HEK293T (cell line): ENCODE measurements around the gene MS4A10.

Experiments
- BHLHE40 ChIP-seq: fragments of 450-650 bp; IDR thresholded peaks from 2 replicates; pipeline ENCODE4 v1.6.1; 2016; ENCODE audit warnings: mild to moderate bottlenecking, moderate library complexity, borderline replicate concordance
- ELF4 ChIP-seq: fragments of 450-650 bp; IDR thresholded peaks from 2 replicates; pipeline ENCODE4 v1.6.1; 2017; ENCODE audit warnings: antibody characterized with exemption
- FOXM1 ChIP-seq: fragments of 450-650 bp; IDR thresholded peaks from 2 replicates; pipeline ENCODE4 v1.6.1; 2017; ENCODE audit warnings: mild to moderate bottlenecking, borderline replicate concordance
- LEF1 ChIP-seq: fragments of 450-650 bp; IDR thresholded peaks from 2 replicates; pipeline ENCODE4 v1.6.1; 2017; ENCODE audit warnings: mild to moderate bottlenecking, borderline replicate concordance
- SP1 ChIP-seq: fragments of 450-650 bp; IDR thresholded peaks from 2 replicates; pipeline ENCODE4 v1.6.1; 2017
- TARDBP ChIP-seq: fragments of 450-650 bp; IDR thresholded peaks from 2 replicates; pipeline ENCODE4 v1.6.1; 2016
- TF ChIP-seq, protein P1 (sequence below): fragments of 450-650 bp; IDR thresholded peaks from 2 replicates; pipeline ENCODE4 v1.6.1; 2016

DNA sequence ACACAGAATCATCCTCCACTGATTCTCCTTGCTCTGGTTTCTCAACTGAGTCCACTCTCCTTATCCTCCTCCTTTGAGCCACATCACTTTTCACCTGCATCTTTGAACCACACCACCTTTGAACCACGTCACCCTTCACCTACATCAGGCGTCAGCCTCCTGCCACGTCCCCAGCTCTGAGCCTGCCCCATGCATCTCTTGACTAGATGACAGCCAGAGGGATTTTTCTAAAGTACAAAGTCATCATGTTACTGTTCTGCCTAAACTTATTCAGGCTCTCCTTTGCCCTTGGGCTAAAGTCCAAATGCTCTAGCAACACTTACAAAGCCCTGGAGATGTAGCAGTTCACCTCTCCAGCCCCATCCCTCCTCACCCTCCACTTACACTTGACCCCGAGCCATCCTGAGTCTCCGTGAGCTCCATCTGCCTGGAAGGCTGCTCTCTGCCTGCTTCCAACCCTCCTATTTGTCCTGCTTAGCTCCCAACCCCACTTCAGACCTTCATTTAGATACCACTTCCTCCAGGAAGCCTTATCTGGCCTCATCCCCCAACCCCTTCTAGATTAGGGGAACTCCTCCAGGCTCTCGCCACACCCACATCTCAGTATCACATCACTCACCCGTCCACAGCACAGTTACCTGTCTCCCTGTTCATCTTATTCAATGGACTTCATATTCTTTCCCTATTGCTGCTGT, 3.7 kb upstream of the MS4A10 start:
- TF ChIP-seq FOXM1: no peak
- no peak for TF ChIP-seq ELF4
- TF ChIP-seq, protein P1, sequence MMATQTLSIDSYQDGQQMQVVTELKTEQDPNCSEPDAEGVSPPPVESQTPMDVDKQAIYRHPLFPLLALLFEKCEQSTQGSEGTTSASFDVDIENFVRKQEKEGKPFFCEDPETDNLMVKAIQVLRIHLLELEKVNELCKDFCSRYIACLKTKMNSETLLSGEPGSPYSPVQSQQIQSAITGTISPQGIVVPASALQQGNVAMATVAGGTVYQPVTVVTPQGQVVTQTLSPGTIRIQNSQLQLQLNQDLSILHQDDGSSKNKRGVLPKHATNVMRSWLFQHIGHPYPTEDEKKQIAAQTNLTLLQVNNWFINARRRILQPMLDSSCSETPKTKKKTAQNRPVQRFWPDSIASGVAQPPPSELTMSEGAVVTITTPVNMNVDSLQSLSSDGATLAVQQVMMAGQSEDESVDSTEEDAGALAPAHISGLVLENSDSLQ: no peak
- TF ChIP-seq SP1: no peak
- TF ChIP-seq LEF1: no peak
- TF ChIP-seq BHLHE40: no peak
- no peak for TF ChIP-seq TARDBP
